GM11168 (cell line): Measurements from ENCODE around the gene PAX5.

Experiments used
- in situ Hi-C: fragments of 300-500 bp; cut with MboI; formaldehyde crosslinking; loops from one replicate; pipeline ENCODE4 v1.12.0; 2022; ENCODE audit warnings: low sequenced_read_pairs; ENCODE audit not compliant: unreplicated experiment

PAX5 gene

DNA sequence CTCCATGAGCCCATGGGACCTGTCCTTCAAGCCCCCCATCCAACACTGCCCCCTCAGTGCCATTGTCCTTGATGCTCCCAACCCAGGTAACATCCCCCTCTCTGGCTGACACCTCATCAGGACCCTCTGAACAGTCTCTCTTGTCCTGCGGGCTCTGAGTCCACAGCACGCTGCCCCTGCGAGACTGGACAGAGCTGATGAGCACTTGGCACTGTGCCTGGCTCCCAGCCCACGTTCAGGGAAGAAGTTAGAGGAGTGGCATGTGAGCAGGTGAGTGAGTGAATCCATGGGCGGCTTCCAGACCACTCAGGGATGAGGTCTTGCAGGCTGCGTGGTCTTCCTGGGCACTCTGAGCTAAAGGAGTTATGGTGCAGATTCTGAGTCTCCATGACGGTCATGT is 70.7 kb downstream of the PAX5 start:
- in situ Hi-C loops = no loop called here

GRCh38 chr9:36962691-36963090 is 71.4 kb downstream of the PAX5 start:
- in situ Hi-C loops = no loop called here

DNA sequence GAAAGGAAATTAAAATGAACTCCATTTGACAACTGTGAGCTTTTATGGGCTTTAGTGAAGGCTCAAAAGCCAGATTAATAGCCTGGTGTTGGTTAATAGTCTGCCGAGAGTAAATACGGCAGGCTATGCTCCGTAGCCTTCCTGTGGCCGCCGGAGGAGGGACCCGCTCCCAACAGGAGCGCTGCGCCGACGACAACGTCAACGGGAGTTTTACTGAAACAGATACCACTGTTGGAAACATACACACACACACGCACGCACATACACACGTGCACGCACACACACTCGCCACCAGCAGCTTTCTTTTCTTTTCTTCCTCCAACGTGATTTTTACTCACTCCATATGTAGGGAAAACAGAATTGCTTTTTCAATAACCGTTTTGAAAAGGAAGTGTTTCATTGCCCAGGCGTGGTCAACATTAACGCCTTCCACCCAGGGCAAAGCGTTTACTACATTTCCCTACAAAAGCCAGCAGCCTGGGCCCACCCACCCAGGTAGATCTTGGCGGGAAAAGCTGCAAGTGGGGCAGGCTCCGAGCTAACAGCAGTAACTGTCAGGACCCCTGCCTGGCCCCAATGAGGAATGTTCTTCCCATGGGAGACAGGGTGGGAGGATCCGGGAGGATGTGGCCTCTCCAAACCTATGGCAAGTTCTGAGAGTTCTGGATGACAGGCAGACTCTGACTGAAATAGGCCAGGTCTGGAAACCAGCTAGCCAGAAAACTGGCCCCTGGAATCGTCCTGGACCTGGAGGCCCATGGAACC is 72.3 kb downstream of the PAX5 start:
- in situ Hi-C loops = no loop called here

GRCh38 chr9:36961051-36961450 is 73.0 kb downstream of the PAX5 start:
- in situ Hi-C loops = no loop called here

DNA sequence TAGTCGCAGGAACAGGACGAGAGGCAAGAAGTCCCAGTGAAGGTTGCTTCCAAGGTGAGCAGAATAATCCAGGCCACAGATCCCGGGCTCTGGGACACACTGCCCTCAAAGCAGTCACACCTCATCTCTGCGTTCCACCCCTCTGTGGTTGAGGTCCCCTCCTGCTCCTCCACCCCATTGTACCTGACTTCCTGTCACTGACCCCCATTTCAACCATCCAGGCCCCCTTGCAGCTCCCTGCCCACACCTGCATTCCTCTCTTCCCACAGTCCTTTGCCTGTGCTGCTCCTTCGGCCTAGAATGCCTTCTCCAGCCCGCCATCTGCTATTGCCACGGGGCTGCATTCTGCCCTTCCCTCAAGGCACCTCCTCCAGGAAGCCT is 73.5 kb downstream of the PAX5 start:
- in situ Hi-C loops = no loop called here

DNA sequence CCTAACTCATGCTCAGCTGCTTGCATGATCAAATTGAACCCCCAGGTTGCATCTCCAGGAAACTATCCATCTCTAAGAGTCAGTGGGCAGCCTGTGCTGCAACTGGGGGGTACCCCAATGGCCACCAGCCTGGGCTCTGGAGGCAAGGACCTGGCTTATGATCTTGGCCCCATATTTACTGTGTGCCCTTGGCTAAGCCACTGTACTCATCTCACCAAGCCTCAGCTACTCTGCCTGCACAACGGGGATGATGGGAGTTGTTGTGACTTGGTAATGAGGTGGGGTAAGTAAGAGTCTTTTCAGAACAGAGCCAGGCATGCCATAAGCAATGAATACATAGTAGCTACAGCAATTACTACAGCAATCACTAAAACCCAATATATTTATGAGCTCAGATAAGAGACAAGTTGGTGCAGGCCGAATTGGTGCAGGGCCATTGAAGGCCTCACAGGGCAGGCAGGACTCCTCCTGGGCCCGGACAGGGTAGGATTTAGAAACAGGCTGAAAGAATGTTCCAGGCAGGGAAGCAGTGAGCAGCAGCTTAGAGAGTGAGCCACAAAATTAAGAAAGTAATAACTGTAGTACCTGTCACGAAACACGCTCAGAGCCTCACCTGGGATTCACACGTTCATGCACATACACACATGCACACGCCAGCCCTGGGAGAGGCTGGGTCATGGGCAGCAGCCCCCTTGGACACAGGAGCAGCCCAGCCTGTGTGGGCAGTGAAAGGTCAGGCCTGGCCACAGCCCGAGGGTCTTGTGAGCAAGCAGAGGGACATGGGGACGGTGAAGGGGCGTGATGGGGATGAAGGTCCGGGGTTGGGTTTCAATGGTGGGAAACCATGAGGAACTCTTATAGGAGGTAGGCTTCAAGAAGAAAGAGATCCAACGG is 74.1 kb downstream of the PAX5 start:
- in situ Hi-C loops = no loop called here

GRCh38 chr9:36956908-36957307 is 77.2 kb downstream of the PAX5 start:
- in situ Hi-C loops = no loop called here

GRCh38 chr9:36950389-36950788 is 83.7 kb downstream of the PAX5 start:
- in situ Hi-C loops = no loop called here

DNA sequence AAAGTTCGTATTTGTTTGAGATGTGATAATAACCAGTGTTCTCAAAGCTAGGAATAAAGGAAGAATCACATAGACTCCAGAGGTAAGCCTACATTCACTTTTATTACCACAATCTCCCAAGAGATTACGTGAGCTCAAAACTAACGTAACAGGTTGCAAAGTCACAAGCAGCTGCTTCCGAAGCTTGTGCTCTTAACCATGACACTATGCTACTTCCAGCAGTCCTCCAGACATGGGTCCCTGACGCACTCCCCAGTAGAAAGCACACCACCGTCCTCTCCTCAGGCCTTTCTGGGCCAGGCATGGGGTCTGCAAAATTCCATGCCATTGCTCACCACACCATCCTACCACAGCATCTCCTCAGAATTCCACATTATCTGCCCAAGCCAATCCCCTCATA is 84.6 kb downstream of the PAX5 start:
- in situ Hi-C loops = no loop called here

DNA sequence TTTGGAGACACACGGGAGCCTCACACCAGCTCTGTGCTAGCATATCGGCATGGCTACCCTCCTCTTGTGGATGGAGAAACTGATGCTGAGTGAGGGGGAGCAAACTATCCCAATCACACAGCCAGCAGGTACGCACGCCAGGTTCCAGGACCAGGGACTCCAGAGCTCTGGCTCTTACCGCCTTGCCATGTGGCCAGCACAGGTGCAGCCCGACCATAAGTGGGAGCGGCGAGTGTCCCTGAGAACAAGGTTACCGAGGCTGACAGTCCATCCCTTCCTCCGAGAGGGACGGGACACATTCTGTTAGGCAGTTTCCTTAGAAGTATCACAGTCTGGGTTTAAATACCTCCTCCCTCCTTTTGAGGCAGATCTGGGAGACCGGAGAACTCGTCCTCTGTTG is 86.0 kb downstream of the PAX5 start:
- in situ Hi-C loops = no loop called here

DNA sequence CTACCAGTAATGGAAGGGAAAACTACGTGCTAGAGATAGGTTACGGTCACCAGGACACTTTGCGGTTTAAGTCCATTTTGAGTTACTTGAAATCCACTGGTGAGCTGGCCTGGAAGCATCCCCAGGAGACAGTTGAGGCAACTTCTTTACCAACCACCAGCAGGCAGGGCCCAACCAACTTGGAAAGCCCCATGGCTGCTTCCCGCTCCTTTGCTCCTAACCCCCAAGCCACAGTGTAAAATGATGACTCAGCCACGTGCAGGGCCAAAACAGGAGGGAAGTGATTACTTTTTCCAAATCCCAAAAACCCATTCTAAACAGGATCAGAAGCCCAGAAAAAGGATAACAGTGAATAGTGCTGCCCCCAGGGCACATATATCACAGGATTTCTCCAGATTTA is 87.4 kb downstream of the PAX5 start:
- in situ Hi-C loops = no loop called here

DNA sequence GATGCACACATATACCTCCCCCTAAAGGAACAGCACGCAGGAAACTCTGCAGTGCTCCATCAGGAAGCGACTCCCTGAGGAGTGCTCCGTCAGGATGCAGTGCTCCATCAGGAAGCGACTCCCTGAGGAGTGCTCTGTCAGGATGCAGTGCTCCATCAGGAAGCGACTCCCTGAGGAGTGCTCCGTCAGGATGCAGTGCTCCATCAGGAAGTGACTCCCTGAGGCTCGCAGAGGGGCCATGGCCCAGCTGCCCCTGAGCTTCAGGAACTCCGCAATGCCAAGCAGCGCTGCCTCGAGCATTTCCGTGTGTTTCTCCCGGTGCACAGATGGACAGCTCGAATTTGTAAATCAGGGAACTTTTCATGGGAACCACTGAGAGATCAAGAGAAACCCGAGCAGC is 88.1 kb downstream of the PAX5 start:
- in situ Hi-C loops = no loop called here

GRCh38 chr9:36942891-36943290 is 91.2 kb downstream of the PAX5 start:
- in situ Hi-C loops = no loop called here

DNA sequence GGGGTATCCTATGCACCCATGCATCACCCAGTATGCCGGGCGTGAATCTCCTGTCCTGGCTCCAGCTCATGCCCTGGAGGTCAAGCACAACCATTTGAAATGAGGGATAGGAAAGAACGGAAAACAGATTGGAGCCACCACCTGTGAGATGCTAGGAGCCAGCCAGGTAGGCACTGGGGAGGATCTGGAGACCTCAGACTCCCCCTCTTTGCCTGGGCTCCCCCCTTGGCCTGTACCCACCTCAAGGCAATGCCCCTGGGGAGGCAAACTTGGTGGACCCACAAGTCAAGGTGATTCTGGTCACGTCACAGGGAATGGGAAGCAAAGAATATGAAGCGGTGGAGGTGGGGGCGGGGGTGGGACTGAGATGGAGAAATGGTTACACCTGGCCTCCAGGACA is 92.6 kb downstream of the PAX5 start:
- in situ Hi-C loops = no loop called here

DNA sequence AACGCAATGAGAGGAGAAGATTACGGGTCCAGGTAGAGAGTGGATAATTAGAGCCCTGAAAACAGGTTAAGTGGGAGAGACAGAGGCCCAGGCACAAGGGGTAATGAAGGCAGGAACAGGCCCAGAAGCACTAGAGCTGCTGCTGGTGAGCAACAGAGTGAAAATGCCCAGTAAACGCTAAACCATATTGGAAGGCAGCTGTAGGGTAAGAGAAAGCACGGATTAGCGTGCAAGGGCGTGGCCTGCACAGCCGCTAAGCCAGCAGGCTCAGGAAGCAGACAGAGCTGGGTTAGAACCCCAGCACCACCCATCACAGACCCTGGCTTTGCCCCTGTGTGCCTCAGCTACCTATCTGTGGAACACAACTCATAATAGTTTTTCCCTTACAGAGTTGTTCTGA is 93.2 kb downstream of the PAX5 start:
- in situ Hi-C loops = no loop called here

DNA sequence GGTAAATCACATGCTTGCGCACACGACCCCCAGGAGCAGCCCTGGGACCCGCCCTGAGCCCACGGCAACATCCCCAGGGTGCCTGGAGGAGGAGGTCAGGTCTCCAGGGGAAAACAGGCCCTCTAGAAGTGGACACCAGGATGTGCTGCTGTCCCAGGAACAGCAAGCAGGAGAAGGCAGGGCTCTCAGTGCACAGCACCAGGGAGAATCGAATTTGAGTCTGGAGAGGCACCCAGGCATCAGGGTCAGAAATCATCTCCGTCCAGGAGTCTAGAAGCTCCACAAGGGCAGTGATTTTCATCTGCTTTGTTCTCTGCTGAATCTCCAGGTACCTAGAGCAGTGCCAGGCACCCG is 93.6 kb downstream of the PAX5 start:
- in situ Hi-C loops = no loop called here

- in situ Hi-C loops = no loop called here
Observed at GRCh38 chr9:36939655-36940499, 94.2 kb downstream of the PAX5 start.

GRCh38 chr9:36939214-36939613 is 94.9 kb downstream of the PAX5 start:
- in situ Hi-C loops = no loop called here

- in situ Hi-C loops = no loop called here
Observed at GRCh38 chr9:36938617-36939016, 95.5 kb downstream of the PAX5 start.

GRCh38 chr9:36937951-36938350 is 96.1 kb downstream of the PAX5 start:
- in situ Hi-C loops = no loop called here

DNA sequence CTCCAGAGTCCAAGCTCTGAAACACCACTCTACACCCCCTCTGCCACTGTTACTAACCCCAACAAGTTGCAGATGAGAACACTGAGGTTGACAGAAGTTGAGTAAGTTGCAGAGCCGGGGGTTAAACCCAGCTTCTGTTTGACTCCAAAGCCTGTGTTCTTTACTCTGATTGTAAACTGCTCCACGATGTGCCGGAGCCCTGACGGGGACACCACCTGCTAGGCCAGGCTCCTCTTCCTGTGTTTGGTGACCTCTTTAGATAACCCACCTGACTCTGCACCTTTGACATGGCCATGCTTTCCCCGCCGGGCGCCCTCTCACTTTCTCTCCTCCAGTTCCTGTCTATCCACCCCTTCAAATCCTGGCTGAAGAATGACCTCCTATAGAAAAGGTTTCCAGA is 96.7 kb downstream of the PAX5 start:
- in situ Hi-C loops = no loop called here
